PC-9 (cell line): ENCODE results near the gene GBP5. TPM values are rescaled to one million over a fixed set of nuclear protein-coding genes. Genes with fewer than 3 reads are reported as not detected.
"Not testable (repeated sequence)": the region's sequence is repeated elsewhere in the genome, so short reads cannot be mapped to it uniquely, and the experiment has no call there.

Experiments
- BruUV-seq: library from RNA; stranded (reverse); fragments of 400-500 nt; replicated peaks from 2 replicates; lab custom pipeline; 2021; lab: Mats Ljungman, UMichigan
- CTCF ChIA-PET: fragments of 300-600 bp; sonication (Branson Sonifier 250); formaldehyde crosslinking; loops from one replicate; lab custom pipeline; 2022; ENCODE audit warnings: antibody characterized with exemption; lab: Charles Lee
- POLR2A ChIA-PET: fragments of 300-600 bp; sonication (Branson Sonifier 250); formaldehyde crosslinking; loops from one replicate; lab custom pipeline; 2022; ENCODE audit warnings: antibody characterized with exemption; ENCODE audit not compliant: unreplicated experiment; lab: Charles Lee
- DNase-seq, 2 experiments: peaks; one replicate each; pipeline versions ENCODE4 v3.0.0 to v3.0.0-alpha.2; 2015 to 2022; ENCODE audit warnings: mixed read lengths in 1 of 2
- H2AFZ ChIP-seq: fragments of 200-600 bp; sonication (generic); 2 replicates; pipeline ENCODE4 v1.8.1; 2017; ENCODE audit warnings: antibody characterized with exemption
- H3F3A ChIP-seq: fragments of 200-600 bp; sonication (generic); 2 replicates; pipeline ENCODE4 v1.8.1; 2017; ENCODE audit warnings: antibody characterized with exemption, mild to moderate bottlenecking, low read depth; ENCODE audit not compliant: insufficient read depth
- H3K27ac ChIP-seq: fragments of 200-600 bp; sonication (generic); 2 replicates; pipeline ENCODE4 v1.6.1; 2016; ENCODE audit warnings: mixed run types
- H3K27me3 ChIP-seq: fragments of 200-600 bp; sonication (generic); 2 replicates; pipeline ENCODE4 v1.6.1; 2016; ENCODE audit warnings: low read depth, mixed run types; ENCODE audit not compliant: insufficient read depth
- H3K36me3 ChIP-seq: fragments of 200-600 bp; sonication (generic); 2 replicates; pipeline ENCODE4 v1.6.1; 2016; ENCODE audit warnings: low read depth, mixed run types
- H3K4me1 ChIP-seq: fragments of 200-600 bp; sonication (generic); replicated peaks from 2 replicates; pipeline ENCODE4 v1.6.1; 2016; ENCODE audit warnings: mixed run types; ENCODE audit not compliant: insufficient read depth
- H3K4me2 ChIP-seq: fragments of 200-600 bp; sonication (generic); 2 replicates; pipeline ENCODE4 v1.6.1; 2017; ENCODE audit warnings: mixed run types
- H3K4me3 ChIP-seq: fragments of 200-600 bp; sonication (generic); 2 replicates; pipeline ENCODE4 v1.6.1; 2016; ENCODE audit warnings: mixed run types
- H3K79me2 ChIP-seq: fragments of 200-600 bp; sonication (generic); 2 replicates; pipeline ENCODE4 v1.6.1; 2017; ENCODE audit warnings: low read depth, mixed run types
- H3K9me2 ChIP-seq: fragments of 200-600 bp; sonication (generic); 2 replicates; pipeline ENCODE4 v1.8.1; 2017; ENCODE audit warnings: mild to moderate bottlenecking; ENCODE audit not compliant: insufficient read depth
- H3K9me3 ChIP-seq: fragments of 200-600 bp; sonication (generic); 2 replicates; pipeline ENCODE4 v1.8.1; 2016; ENCODE audit warnings: low read depth; ENCODE audit not compliant: insufficient read depth
- H4K20me1 ChIP-seq: fragments of 200-600 bp; sonication (generic); 2 replicates; pipeline ENCODE4 v1.8.1; 2017; ENCODE audit not compliant: insufficient read depth
- EZH2 ChIP-seq: fragments of 200-600 bp; sonication (generic); IDR thresholded peaks from 2 replicates; pipeline ENCODE4 v1.8.0; 2017; ENCODE audit warnings: antibody characterized with exemption, low read depth
- intact Hi-C: fragments of 100-400 bp; cut with micrococcal nuclease; formaldehyde crosslinking; loops from one replicate; pipeline ENCODE4 v1.10.0; 2022; ENCODE audit not compliant: unreplicated experiment
- total RNA-seq: library from RNA; stranded (reverse); gene quantifications from 2 replicates; pipeline ENCODE4 v1.2.3, GENCODE V29; 2021
- TF ChIP-seq, protein P1 (sequence below): fragments of 200-600 bp; sonication (generic); conservative IDR thresholded peaks from 2 replicates; pipeline ENCODE4 v1.6.1; 2017; ENCODE audit warnings: mixed run types, antibody characterized with exemption, mild to moderate bottlenecking, moderate library complexity

The GBP5 gene
- total RNA-seq, 1 experiment from 2014 or later = not detected

DNA sequence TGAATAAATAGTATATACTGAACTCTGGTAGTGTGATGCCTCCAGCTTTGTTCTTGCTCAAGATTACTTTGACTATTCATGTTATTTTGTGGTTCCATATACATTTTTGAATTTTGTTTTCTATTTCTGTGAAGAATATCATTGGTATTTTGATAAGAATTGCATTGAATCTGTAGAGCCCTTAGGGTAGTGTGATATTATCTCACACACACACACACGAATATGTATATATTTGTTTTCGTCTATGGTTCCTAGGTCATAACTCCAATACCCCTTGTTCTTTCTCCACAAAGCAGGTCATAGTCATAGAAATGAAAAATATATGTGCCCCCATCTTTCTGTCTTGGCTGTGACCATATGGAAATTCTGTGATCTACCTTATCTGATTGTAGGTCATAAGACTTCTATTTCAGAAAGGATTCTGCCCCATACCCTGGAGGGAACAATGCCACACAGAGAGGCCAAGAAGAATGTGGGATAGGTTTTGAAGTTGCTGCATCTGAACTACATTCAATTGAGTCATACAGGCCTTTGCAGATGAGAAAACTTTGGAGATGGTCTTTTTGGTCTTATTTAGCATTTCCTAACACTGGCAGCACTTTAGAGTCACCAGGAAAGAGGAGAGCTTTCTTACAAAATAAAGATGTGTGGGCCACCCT is 32.0 kb upstream of the GBP5 start:
- Histone ChIP-seq H3F3A (no peaks in the 10 kb centered on the region), H3K9me2 (no peaks in the 10 kb centered on the region), H3K36me3 (no peaks in the 10 kb centered on the region), H3K79me2 (no peaks in the 10 kb centered on the region), H3K4me1 (peaks cover 2% of the 10 kb centered on the region; the same call in 1 of the 2 replicates), H3K27me3 (no peaks in the 10 kb centered on the region), H3K27ac (no peak overlapping the region), H3K9me3 (0 out of 2 replicates have a peak, but pooled peaks cover 5% of the 10 kb centered on the region), H3K4me3 (no peak overlapping the region), H3K4me2 (no peak overlapping the region), H4K20me1 (no peaks in the 10 kb centered on the region), H2AFZ (no peak overlapping the region)
- no peak for DNase-seq
- no TSS peak for BruUV-seq
- TF ChIP-seq, protein P1, sequence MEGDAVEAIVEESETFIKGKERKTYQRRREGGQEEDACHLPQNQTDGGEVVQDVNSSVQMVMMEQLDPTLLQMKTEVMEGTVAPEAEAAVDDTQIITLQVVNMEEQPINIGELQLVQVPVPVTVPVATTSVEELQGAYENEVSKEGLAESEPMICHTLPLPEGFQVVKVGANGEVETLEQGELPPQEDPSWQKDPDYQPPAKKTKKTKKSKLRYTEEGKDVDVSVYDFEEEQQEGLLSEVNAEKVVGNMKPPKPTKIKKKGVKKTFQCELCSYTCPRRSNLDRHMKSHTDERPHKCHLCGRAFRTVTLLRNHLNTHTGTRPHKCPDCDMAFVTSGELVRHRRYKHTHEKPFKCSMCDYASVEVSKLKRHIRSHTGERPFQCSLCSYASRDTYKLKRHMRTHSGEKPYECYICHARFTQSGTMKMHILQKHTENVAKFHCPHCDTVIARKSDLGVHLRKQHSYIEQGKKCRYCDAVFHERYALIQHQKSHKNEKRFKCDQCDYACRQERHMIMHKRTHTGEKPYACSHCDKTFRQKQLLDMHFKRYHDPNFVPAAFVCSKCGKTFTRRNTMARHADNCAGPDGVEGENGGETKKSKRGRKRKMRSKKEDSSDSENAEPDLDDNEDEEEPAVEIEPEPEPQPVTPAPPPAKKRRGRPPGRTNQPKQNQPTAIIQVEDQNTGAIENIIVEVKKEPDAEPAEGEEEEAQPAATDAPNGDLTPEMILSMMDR = no peak
- TF ChIP-seq EZH2 = no peak
- intact Hi-C loops = no loop called here
- ChIA-PET CTCF (no interaction called here), POLR2A (no interaction called here)

GRCh38 chr1:89302697-89303332 is 30.2 kb upstream of the GBP5 start:
- POLR2A ChIA-PET = no interaction called here
- intact Hi-C loops = no loop called here
- Histone ChIP-seq H3F3A (no peaks in the 10 kb centered on the region), H3K36me3 (no peaks in the 10 kb centered on the region), H3K4me1 (no peaks in the 10 kb centered on the region), H4K20me1 (no peaks in the 10 kb centered on the region), H3K4me2 (no peak overlapping the region), H3K27me3 (no peaks in the 10 kb centered on the region), H3K9me3 (no peaks in the 10 kb centered on the region), H3K27ac (no peak overlapping the region), H2AFZ (no peak overlapping the region), H3K9me2 (no peaks in the 10 kb centered on the region), H3K79me2 (no peaks in the 10 kb centered on the region), H3K4me3 (no peak overlapping the region)
- CTCF ChIA-PET = no interaction called here
- no peak for DNase-seq
- BruUV-seq = no TSS peak
- TF ChIP-seq, protein P1 = no peak
- TF ChIP-seq EZH2 = no peak

DNA sequence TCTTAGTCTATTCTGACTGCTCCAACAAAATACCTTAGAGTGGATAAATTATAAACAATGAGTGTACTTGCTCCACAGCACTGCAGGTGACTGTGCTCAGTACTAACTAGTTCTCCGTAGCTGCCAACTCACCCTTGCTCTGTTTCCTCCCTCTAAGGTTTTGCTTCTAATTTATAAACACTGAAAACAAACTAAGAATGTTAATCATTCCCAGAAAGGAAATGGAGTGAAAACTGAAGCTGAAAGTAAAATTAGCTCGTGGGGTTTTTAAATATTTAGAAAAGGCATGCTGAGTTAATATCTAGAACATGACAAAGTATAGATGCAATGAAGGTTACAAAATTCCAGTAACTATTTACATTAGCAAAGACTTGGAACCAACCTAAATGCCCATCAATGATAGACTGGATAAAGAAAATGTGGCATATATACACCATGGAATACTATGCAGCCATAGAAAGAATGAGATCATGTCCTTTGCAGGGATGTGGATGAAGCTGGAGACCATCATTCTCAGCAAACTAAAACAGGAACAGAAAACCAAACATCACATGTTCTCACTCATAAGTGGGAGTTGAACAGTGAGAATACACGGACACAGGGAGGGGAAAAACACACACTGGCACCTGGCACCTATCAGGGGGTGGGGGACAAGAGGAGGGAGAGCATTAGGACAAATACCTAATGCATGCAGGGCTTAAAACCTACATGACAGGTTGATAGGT is 27.2 kb upstream of the GBP5 start:
- intact Hi-C loops, H3K4me1 ChIP-seq, DNase-seq, CTCF ChIA-PET, POLR2A ChIA-PET, H3K36me3 ChIP-seq, H3K27me3 ChIP-seq, H3K27ac ChIP-seq, H2AFZ ChIP-seq, BruUV-seq, H4K20me1 ChIP-seq, H3K4me2 ChIP-seq, H3K9me2 ChIP-seq, H3K79me2 ChIP-seq, H3K4me3 ChIP-seq, H3K9me3 ChIP-seq, H3F3A ChIP-seq: not testable (repeated sequence)
